Fibroblast of peridontal ligament (primary cell): Measurements from ENCODE around the gene PRKCB.

Experiments
- DNase-seq: peaks from one replicate; pipeline ENCODE4 v3.0.0-alpha.2; 2010; ENCODE audit errors: extremely low read depth

PRKCB gene

DNA sequence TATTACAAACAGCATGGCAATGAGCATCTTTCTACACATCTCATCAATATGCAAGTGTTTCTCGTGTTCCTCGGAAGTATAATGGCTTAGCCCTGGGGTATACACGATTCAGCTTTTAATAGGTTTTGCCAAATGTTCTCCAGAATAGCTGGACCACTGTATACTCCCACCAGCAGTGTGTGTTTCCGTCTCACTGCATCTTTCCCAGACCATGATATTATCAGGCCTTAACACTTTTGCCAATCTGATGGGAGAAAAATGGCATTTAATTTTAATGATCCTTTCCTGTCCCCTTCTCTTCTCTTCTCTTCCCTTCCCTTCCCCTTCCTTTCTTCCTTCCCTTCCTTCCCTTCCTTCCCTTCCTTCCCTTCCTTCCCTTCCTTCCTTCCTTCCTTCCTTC lies 30.8 kb downstream of the PRKCB start:
- DNase-seq = no peak

DNA sequence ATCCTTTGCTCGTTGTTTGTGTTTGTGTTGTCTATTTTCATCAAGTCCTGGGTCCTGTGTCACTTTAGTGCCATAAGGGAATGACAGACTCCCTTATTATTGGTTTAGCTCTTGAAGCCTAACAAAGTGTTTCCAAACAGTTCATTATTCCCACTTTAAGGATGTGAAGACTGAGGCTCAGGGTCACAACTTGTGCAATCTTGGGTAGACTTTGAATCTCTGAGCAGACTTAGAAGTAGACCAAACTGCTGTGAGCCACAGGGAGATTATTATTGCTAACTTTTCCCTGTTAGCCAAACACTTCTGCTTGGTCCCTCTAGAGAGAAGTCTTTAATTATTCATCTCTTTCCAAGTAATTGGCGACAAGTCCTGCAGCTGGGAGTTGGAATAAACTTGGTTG lies 31.8 kb downstream of the PRKCB start:
- no peak for DNase-seq

DNA sequence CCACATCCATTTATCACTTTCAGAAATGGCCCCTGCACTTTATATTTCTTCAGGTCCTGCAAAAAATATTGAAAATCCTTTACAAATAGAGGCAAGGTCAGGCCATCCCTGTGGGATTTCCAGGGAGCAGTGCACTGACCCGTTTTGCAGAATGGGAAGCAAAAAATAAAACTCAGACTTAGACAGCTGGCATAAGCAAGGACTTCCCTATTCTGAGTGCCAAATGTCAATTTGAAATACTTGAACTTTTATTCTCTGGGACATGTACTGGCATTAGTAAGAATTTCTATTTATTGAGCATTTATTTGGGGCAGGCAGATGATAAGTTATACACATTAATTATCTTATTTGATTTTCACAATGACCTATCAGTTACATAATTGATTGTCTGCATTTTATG lies 32.4 kb downstream of the PRKCB start:
- DNase-seq = no peak

DNA sequence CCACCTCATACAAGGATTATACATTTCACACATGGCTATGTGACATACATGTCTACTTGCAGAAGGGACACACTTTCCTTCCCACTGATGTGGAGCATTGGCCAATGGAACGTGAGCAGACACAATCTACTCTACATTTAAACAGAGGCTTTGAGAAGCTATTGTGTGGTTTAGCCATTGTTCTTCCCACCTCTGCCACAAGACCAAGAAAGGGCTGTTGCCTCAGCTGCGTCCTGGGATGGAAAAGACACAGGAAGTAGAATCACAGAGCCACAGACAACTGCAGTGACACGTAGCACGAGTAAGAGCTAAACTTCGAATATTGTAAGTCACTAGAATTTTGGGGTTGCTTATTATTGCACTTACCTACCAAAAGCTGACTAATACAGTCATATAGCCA lies 33.3 kb downstream of the PRKCB start:
- no peak for DNase-seq

DNA sequence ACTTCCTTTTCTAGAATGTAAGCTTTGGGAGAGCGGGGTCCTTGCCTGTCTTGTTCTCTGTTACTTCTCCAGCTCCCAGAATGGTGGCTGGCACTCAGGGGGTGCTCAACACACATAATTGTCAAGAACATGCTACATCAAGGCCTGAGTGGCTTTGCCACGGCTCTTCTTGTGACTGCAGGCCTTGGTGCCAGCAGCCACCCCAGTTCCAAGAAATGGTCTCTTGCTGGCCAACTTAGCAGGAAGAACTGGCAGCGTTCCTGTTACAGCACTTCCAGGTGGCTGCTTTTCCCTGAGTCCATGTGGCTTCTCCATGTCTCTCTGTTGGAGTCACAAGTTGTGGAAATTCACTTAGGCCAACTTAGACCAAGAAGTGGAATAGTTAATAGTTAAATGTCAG lies 36.1 kb downstream of the PRKCB start:
- no peak for DNase-seq

DNA sequence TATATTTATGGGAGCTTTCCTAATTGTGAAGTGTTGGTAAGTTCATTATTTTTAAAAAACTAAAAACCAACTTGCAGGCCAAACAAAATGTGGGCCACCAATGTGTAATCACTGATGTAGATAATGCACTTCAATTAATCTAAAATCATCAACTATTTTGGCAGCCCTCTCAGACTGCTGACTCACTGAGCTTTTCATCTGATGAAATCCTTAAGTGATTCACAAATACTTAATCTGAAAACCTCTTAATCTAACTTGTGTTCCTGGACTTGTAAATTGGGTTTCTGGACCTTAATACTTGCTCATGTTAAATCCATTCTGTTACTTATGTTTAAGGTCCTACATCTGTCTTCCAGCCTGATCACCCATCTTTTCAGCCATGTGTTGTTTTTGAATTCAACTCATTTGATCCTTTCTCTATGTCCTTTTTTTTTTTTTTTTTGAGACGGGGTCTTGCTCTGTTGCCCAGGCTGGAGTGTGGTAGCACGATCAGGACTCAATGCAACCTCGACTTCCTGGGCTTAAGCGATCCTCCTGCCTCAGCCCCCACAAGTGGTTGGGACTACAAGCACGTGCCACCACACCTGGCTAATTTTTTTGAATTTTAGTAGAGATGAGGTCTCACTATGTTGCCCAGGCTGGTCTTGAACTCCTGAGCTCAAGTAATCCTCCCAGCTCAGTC lies 39.0 kb downstream of the PRKCB start:
- DNase-seq = no peak

DNA sequence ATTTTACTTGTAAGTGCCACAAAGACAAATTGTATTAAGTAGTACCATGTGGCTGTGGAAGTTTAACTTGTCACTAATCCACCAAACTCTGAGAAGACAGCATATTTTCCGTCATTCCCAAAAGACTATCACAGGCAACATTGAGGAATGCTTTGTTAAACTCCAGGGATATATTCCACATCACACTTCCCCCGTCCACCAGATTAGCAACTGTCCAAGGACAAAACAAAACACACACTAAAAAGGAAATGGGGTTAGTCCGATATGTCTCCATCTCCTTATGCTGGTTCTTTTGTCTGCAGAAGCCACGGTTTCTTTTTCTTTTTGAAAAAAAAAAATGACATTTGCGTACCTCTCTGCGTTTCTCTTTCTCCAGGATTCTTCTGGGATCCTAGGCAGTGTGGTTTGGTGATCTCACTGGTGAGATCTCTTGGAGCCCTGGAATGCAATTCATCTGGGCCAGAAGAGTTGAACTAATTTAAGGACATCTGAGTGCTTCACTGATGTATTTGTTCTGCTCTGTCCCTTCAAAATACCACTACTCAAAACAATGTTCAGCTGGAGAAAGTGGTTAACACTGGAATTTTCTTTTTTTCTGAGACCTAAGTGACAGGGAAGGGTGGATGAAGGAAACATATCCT lies 40.6 kb downstream of the PRKCB start:
- no peak for DNase-seq

DNA sequence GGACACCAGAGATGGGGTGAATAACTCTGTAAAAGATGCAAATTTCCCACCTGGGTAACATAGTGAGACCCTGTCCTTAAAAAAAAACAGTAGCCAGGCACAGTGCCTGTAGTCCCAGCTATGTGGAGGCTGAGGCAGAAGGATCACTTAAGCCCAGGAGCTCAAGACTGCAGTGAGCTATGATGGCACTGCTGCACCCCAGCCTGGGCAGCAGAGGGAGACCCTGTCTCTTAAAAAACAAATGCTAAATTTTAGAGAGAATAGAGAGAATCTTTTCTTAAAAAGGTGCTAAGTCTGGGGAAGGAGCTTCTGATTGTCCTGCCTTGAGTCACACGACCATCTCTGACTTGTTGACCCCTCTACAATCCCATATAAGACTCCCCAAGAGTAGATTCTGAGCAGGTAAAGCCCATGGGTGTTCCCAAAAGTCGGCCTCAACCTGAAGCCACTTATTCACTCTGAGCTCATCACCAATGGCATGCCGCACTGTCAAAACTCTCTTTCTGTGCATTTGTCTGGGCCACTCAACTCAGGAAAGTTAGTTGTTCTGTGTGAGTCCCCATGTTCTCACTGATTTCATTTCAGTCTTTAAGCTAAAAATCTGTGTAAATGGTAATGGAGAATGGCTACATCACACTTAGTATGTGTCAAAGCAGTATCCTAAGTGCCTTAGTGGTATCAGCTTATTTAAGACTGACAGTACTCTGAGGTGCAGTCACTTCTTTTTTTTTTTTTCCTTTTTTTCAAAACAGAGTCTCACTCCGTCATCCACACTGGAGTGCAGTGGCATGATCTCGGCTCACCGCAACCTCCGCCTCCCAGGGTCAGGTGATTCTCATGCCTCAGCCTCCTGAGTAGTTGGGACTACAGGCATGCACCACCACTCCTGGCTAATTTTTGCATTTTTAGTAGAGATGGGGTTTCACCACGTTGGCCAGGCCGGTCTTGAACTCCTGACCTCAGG lies 41.6 kb downstream of the PRKCB start:
- no peak for DNase-seq

DNA sequence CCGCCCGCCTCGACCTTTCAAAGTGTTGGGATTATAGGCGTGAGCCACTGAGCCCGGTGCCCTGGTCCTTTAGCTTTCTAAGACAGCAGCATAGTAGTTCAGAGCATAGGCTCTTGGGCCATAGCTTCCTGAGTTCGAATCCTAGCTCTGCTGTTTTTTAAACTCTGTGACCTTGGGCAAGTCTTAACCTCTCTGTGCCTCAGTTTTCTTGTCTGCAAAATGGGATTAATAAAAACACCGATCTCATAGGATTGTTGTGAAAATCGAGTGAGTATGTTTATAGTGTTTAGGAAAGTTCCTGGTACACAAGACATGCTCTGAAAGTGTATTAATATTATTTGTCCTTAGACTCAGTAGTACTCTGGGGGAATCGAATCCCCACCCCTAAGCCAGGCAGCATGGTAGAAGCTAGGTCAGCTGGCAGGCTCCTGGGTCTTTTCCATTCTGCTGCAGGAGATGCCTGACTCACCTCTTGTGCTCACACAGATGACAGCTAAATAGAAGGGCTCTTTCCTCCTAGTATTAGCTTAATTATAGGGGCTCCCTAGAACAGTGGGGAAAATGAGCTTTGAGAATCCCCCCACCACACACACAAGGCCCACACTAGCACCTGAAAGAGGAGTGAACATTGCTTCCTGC lies 44.1 kb downstream of the PRKCB start:
- no peak for DNase-seq

DNA sequence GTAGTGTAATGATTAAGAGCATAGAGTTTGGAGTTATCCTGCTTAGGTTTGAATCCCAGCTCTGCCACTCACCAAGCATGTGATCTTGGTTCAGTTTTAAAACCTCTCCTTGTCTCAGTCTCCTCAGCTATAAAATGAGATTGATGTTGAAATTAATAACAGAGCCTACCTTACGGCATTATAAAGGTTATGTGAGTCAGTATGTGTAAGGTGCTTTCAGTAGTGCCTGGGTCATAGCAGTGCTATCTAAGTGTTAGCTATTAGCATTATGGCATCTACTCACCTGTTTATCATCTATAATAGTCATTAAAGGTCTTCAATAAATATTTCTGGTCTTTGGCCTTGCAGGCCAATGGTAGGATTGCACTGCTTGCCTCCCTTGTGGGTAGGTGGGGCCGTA lies 53.4 kb downstream of the PRKCB start:
- no peak for DNase-seq

DNA sequence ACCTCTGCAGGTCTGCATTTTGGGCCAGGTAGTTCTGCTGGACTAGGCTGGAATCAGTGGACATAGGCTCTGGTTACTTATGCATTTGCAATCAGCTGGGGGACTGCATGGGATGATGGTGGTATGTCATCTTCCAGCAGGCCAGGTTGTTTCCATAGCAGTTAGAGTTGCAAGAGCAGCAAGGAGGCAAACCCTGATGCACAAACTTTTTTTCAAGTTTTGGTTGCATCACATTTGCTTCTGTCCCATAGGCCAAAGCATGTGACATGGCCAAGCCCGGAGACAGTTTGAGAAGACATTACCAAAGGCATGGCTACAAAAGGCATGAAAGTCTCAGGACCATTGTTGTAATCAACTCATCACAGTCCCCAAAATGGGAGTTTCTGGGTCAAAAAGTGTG lies 58.2 kb downstream of the PRKCB start:
- DNase-seq = no peak

DNA sequence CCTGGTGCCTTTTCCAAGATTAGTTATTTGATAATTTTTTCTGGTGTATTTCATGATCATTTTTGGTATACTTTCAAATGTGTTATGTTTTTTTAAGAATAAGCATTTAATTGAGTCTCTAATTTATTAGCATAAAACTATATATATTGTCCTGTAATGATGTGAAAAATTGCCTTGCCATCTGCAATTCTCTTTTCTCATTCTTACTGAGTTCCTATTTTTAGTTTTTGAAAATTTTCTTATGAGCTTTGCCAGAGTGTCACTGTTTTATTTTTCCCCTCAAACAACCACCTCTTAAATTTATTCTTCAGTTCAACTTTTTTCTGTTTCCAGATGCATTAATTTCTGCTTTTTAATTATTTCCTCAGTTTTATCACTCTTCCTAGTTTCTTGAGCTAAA lies 59.3 kb downstream of the PRKCB start:
- no peak for DNase-seq

DNA sequence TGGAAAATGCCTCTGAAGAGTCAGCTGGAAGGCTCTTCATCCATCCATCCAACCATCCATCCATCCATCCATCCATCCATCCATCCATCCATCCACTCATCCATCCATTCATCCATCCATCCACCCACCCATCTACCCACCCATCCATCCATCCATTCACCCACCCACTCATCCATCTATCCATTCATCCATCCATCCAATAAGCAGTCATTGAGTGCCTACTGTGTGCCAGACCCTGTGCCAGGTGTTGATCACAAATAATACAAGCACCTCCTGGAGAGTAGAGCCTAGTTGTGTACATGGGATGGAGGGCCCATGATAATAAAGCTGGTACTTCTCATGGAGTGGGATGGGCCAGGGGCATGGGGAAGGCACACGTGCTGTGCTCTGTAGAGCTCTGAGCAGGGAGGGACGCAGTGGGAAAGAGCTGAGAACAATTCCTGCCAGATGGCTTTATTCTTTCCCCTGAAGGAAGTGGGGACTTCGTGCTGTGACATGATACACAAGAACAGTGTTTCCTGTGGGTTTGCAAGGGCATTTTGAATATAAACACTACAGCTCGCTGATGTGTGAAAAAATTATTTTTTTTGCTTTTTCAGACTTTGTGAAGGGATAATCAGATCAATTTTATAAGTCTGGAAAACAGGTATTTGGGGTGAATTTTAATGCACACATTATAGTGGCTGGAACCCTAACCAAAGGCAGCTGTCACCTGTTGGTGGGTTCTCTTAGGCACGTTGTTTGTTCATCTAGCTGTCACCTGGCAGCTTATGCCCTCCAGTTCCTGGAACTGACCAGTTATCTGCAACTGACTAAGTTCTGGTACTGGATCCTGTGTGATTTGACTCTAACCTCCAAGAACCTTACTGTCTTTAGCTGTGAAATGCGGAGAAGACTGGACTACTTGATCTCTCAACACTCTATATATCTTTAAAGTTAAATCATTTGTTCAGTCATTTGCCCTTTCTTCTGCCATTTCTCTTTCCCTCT lies 61.3 kb downstream of the PRKCB start:
- no peak for DNase-seq

DNA sequence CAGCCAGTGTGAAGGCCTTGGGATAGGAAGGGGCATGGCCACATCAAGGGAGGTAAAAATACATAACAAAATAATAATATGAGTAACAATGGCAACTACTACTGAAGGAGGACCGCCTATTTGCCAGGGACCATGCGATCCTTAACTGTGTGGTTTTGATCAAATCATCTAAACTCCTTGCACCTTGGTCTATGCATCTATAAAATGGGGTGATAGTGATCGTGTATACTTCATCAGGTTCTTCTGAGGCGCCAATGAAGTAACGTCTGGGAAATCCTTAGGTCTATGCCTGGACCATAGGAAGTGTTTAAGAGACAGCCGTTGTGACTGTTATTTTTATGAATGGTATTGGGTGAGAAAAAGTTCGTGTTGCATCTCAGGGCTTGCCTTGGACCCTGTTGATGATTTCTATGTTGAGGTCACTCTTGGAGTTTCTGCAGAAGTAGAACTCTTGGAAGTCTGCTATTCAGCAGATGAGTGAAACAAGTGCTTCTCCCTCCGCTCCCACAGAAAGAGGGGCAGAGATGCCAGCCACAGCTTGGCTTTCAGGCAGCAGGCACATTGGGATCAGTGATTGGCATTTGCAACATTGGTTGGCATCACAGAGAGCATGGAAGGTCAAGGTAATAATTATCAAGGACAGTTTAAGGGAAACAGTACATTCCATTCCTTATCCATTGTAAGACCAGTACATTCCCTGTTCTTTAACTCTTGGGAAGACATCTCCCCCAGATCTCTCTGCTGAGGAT lies 63.1 kb downstream of the PRKCB start:
- no peak for DNase-seq

DNA sequence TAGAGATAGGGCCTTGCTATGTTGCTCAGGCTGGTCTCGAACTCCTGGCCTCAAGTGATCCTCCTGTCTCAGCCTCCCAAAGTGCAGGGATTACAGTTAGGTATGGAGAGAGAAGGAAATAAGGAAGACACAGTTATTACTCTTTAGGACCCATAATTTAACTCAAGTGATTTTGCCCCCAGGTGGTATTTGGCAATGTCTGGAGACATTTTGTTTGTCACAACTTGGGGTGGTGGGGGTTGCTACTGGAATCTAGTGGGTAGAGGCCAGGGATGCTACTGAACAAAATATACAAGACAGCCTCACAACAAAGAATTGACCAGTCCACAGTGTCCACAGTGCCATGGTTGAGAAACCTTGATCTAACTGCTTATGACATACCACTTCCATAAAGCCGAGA lies 64.1 kb downstream of the PRKCB start:
- no peak for DNase-seq

DNA sequence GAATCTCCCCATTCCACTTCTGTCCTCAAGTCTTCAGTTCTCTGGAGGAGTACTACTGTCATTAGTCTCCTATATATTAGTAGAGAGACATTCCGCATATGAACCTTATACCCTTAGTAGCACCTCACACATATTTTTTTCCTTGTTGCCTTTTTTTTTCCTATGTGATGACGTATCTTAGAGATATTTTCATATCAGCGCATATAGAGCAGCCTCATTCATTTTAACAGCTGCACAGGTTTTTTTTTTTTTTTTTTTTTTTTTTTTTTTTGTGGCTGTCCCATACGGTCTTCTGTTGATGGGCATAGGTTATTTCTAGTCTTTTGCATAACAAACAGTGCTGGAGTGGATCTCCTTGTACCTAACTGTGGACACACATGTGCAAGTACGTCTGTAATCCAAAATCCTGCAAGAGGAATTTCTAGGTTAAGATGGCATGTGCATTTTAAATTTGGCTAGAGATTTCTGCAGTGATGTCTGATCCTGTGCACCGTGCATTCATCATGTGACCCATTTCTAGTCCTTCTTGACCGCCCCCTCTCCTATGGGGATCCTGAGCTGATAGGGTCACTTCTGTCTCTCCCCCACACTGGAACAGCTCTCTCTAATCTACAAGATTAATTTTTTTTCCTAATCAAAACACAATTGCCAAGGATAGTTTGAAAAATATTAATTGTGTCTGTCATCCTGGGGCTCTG lies 64.8 kb downstream of the PRKCB start:
- DNase-seq = no peak

DNA sequence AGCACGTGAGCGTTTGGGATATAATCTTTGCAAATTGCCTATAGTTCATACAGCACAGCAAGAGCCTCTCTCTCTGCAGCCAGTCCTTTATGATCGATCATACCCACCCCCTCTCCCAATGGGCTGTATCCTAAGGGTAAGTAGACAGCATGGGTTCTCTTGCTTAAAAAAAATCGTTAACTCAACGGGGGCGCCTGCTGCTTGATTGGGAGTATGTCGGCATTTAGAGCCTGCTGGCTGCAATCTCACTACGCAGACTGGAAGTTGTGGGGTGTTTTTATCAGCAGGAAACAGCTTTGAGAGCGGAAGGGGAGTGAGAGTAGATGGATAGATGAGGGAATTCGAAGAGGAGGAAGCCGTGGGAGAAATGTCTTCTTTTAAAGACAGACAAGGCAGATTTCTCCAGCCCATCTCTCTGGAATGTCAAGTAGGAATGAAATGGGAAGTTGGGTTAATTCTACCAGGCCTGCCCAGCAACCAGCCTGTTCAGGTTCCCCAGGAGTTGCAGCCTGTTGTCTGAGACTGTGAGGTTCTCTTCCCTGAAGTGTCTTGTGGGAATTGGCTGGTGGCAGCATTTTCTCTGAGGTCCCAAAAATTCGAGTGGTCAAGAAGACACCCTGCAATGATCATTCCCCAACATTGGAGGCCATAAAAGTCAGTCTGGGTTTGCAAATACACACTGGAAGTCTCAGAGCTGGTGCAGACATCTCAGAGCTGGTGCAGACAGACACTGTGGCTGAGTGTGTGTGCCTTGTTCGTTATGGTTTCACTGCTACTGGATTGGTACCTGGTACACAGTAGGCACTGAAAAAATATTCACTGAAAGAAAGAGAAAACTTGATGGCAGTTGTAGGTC lies 65.6 kb downstream of the PRKCB start:
- no peak for DNase-seq

DNA sequence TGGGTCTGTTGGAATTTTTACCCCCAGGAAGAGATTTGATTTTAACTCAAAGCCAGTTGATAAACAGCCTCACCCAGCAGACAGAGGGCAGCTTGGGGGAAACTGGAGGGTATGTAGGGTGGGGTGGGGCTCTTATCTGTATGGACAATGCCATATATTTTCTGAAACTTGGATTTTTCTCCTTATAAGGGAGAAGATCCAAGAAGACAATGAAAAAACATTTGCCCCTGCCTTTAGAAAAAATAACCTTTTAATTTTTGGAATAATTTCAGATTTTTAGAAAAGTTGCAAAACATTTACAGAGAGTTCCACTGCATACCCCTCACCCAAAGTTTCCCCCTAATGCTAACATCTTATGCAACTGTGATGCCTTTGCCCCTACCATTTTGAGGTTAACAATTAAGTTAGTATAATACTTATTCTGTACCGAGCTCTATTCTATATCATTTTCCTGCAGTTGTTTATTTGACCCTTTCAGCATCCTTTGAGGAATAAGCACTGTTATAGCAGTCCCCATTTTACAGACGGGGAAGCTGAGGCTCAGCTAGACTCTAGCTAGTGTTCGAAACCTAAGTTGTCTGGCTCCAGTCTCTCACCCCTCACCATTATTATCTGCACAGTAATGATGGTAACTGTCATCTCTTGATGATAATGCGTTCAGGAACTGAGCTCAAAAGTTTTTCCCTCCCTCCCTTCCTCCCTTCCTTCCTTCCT lies 66.4 kb downstream of the PRKCB start:
- no peak for DNase-seq
